Islet of Langerhans (tissue), 1 donor: Measurements from ENCODE around the gene MPG.

ENCODE experiments used
- FAIRE-seq: peaks from one replicate; lab custom pipeline; 2011; peaks lifted over from hg19 to GRCh38; lab: Jason Lieb, UNC

MPG gene

DNA sequence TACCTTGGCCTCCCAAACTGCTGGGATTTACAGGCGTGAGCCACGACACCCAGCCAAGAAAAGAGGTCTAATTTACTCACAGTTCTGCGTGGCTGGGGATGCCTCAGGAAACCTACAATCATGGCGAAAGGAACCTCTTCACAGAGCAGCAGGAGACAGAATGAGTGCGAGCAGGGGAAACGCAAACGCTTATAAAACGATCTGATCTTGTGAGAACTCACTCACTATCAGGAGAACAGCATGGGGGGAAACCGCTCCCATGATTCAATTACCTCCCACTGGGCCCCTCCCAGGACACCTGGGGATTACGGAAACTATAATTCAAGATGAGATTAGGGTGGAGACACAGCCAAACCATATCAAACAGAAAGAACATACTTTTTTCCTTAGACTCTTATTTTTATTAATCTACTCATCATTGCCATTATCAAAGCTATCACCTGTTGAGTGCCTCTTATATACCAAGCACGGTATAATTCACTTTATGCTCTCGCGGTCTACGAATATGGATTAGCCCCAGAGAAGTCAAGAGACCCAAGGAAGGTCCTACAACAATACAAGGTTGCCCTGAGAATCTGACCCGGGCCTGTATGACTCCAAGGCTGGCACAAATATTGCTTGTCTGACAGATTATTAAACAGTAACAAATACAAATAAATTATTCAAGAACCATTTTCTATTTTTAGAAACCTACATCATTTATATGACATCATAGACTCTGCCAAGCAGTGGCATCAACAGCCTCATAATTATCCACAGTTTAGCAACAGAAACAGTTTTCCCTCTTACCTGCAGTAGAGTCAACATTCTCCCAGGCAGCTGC, 27.0 kb upstream of the MPG start:
- no peak for FAIRE-seq

DNA sequence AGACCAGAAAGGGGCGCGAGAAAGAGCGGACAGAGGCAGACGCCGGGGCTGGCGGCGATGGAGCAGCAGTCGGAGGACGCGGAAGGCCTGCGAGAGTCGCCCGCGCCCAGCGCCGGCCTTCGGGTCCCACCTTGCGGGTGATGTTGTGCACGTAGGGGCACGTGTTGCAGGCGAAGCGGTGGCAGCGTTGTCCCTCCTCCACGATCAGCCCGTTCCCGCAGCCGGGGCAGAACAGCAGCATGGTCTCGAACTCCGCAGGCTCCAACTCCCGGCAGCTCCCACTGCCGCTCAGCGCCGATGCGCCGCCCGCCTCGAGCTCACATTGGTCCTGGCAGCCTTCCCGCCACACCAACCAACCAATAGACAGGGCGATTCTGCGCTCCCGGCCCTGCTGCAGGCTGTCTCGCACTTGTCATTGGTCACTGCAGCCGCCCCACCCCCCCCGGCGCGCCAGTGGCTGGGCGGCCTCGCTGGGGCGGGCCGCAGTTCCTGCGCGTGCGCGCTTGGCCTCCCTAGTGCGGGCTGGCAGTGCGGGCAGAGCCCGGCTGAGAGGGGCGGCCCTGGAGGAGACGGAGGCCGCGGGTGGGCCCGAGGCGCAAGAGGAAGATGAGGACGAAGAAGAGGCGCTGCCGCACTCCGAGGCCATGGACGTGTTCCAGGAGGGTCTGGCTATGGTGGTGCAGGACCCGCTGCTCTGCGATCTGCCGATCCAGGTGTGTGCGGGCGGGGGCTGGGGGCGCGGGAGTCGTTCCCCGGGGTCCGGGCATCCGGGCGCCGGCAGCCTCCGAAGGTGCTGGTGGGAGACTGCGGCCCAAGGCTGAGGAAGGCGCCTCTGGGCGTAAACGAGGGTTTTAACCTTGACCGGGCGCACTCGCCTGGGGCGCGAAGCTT, 24.4 kb upstream of the MPG start, which contains the start of the genes POLR3K and SNRNP25:
POLR3K (minus strand) TSS at position 263 of the 891 bp plus-strand sequence; CDS start at position 241, 22 bp downstream.
SNRNP25 (plus strand) TSS at position 483 of the 891 bp plus-strand sequence; CDS start at position 672, 189 bp downstream.
- no peak for FAIRE-seq

DNA sequence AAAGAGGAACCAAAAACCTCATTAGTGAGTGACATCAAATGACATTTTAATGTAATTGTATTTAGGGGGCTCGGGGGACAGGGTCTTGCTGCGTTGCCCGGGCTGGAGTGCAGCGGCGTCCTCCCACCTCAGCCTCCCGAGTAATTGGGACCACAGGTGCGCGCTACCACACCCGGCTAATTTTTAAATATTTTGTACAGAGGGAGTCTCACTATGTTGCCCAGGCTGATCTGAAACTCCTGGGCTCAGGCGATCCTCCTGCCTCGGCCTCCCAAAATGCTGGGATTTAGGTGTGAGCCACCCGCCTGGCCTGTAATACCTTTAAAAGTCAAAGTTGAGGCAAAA, 23.8 kb upstream of the MPG start:
- FAIRE-seq: no peak

DNA sequence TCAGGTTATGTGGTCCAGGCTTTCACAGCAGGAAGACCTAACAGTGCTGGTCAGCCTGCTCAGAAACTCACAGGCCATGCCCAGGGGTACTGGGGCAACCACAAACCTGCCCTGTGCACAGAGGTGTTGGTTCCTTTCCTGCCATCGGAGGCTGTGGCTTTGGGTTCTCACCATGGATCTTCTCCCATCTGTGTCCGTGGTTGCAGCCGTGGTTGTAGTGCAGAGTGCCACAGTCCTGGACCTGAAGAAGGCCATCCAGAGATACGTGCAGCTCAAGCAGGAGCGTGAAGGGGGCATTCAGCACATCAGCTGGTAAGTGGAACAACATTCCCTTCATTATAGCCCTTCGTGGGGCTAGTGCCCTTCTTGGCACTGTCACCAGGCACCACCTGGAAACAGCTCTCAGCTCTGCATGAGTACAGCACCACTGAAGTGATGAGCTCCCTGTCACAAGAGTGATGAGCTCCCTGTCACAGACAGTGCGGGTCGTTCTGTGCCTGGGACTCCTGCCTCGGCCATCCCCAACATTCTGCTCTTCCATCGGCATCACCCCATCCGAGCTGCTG, 22.4 kb upstream of the MPG start:
- FAIRE-seq: no peak

DNA sequence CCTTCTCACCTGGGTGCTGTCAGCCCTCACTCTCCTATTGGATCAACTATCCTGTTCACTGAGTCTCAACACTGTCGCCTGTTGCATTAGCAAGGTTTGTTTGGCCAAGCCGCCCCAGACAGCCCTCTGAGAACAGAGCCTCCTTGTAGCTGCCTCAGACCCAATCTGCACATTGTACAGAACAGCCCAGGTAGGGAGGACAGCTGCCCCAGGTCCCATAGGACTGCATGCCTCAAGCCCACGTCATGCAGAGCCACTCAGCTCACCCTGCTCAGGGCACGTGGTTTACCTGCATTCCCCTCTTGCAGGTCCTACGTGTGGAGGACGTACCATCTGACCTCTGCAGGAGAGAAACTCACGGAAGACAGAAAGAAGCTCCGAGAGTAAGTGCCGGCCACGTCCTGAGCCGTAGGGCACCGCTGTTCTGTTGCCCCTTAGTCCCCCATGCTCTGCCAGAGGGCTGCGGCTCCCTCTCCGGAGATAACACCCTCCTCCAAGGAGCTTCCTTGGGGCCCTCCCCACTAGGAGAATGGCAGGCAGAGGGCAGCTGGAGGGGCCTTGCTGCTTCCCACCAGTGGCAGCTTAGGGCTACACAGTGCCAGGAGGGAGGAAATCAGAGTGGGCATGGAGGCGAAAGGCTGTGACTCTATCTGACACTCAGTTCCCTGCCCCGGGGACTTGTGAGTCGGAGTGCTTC, 21.6 kb upstream of the MPG start:
- no peak for FAIRE-seq

DNA sequence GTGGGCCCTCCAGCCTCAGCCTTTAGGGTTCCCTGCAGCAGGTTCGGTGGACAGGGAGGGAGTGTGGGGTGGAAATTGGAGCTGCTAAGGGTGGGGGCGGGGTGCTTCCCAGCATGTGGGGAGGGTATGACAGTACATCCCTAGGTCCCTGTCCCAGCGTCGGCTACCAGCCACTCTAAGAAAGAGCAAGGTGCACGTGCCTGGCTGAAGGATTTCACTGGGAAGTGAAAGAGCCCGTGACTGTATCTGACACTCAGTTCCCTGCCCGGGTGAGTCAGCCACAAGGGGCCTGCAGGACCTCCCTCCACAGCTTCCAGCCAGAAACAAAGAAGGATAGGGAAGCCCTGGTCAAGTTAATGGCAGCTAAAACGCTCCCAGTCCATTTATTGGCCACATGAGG, 20.3 kb upstream of the MPG start:
- no peak for FAIRE-seq

DNA sequence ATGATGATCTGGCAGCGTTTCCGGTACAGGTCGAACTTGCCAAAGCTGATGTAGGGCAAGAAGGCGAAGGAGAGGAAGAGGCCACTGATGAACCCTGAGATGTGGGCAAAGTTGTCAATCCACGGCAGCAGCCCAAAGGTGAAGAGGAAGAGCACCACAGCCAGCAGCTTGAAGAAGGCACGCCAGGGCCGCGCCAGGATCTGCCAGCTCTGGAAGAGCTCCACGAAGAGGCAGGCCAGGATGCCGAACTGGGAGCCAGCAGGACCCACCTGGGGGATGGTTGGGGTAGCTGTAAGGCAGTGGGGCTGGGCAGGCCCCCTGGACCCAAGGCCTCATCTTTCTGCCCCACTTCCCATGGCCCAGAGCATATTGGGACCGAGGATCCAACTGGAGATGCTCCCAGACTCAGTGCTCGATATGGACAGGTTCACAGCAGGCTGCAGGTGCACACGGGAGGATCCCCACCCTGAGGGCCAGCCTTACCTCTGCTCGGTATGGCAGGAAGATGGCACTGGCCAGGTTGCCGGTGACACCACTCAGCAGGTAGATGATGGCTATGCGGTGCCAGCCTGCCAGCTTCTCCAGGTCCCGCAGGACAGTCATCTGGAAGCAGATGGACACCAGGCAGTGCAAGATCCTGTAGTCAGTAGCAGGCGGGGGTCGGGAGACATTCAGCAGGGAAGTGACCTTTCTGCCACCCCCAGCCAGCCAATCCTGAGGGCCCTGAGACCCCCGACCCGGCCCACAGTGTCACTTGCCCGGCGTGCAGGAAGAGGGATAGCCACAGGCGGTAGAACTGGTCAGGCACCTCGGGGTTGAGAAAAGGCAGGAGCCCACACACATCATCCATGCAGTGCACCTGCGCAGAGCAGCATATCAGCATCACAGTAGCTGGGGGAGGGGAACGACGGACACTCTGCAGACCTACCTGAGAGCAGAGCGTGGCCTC, 19.3 kb upstream of the MPG start:
- FAIRE-seq: no peak

DNA sequence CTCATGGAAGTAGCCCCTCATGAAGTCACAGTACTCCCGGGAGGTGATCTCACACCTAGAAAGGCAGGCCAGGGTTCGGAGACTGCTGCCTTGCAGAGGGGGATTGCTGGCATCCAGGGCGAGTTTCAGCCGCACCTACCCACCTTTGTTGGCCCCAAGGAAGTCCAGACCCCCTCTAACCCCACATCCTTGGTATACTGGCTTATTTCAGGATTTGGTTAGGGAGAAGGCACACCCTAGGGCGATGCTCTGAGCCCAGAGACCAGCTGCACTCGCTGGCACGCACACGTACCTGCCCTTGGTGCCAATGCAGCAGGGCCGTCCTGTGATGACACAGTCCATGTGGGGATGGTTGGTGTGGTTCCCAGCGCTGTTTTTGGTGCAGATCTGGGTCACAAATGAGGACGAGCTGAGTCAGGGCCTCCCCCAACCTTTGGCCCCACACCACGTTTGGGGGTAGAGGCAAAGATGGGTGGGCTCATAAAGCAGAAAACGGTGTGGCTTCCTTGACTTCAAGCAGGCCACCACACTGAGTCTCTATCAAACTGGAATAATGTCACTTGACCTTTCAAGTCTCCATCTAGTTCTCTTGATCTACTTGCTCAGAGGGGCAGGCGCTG, 18.5 kb upstream of the MPG start:
- no peak for FAIRE-seq

DNA sequence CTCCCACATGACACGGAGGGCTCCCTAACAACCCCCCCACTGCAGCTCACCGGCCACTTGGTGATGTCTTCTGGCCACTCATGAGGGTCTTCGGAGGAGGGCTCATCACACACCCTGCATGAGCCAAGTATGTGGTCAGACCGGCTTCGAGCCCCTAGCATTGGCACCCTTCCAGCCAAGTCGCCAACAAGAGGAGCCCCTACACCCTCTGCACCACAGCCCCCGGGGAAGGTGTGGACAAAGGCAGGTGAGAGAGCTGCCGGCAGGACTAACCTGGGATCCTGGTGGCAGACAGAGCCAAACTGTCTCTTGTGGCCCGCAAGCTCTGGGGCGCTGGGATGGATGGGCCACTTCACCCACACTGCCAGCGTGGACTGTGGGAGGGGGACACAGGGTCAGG, 17.9 kb upstream of the MPG start:
- FAIRE-seq: no peak

DNA sequence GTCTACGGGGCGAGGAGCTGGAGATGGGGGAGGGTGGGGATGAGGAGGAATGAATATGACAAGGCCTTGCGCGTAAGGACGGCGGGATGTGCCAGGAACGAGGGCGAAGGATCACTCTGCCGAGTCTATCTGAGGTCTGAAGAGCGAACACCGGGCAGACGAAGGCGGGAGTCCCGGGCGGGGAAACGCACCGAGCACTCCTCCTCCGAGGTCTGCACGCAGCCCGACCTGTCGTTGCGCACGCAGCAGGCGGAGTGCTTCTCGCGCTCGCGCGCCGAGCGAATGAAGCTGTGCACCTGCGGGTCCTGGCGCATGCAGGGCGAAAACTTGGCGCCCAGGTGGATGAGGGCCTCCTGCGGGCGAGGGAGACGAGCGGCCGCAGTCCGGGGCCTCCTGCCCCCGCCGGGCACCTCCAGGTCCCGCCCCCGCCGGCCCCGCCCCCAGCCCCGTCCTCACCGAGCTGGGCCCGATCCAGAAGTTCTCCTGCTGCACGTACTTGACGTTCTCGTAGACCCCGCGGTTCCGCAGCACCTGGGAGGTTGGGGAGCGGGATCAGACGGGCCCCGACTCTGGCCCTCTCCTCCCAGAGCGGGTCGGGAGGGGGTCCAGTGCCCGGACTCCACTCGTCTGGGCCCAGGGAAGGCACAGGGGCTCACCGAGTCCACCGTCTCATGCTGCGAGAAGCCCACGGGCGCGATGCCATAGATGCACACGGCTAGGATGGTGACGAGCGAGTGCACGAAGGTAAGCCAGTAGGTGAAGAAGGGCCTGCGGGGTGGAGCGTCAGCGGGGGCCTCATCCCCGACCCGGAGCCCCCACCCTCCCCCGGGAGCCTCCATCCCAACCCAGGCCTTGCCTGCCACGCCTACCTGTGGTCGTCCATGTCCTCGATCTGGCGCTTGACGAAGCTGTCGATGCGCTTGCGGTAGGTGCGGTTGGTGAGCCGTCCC, 16.8 kb upstream of the MPG start:
- FAIRE-seq: no peak

DNA sequence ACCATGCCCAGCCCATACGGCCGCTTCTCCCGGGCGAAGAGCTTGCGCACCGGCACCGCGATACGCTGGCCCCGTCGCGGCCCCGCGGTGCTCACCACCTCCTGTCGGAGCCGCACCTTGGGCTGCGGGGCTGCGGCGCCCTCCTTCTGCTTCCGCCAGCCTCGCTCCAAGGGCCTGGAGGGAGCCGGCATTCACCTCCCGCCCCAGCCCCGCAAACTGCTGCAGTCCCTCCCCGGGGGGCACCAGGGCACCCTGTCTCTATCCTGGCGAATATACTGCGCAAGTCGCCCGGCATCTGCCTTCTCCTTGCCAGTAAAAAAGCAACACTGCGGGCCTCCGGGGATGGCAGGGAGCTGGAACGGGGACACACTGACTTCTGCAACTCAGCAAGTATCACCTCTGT, 16.1 kb upstream of the MPG start:
- no peak for FAIRE-seq

DNA sequence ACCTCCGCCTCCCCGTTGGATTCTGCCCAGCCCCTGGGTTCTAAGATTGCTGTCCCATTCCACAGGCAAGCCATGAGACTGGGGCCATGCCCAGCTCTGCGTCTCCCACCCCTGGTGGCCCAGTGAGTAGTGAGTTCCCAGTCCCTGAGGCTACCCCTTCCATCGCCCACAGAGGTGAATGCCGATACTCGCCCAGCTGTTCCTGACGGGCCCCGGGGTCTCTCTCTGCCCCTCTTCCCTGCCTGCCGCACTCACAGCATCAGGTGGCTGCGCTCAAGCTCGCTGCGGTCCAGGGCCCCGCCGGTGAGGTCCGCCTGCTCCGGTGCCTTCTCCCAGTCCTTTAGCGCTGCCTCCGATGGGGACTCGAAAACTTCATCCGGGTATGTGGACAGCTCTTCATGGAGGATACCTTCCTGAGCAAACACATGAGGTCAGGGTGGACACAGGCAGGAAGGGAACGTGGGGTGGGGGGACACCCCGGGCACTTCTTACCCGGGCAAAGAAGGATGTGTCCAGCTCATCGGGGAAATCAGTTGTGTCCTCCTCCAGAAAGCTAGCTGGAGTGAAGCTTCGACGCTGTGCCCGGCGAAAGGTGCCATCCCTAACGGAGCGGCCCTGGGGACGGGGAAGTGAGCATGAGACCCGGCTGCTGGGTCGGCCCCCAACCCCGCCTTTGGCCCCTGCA, 15.6 kb upstream of the MPG start:
- FAIRE-seq: no peak

DNA sequence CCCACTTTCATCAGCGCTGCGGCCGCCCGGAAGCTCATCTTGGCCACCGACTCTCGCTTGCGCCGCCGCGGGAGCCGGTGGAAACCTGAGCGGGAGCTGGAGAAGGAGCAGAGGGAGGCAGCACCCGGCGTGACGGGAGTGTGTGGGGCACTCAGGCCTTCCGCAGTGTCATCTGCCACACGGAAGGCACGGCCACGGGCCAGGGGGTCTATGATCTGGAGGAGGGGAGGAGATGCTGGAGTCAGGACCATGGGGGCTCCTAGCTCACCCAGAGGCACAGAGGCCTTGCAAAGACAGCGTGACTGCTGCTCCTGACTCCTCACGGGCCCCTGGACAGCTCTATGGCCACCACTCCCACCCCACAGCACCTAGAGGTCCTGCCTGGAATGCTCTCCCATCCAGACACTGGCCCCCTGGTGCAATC, 15.0 kb upstream of the MPG start:
- FAIRE-seq: no peak

DNA sequence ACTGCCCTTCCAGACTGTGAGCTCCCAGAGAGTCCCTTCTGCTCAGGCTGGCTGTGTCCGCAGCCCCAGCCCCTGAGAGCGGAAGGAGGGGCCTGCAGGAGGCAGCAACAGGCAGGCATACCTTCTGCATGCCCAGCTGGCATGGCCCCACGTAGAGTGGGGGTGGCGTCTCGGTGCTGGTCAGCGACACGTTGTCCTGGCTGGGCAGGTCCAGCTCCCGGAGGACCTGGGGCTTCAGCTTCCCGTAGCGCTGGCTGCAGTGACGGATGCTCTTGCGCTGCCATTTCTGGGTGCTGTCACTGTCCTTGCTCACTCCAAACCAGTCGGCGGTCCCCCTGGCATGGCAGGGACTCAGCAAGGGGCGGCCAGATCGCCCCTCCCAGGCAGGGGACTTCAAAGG, 14.6 kb upstream of the MPG start:
- no peak for FAIRE-seq

DNA sequence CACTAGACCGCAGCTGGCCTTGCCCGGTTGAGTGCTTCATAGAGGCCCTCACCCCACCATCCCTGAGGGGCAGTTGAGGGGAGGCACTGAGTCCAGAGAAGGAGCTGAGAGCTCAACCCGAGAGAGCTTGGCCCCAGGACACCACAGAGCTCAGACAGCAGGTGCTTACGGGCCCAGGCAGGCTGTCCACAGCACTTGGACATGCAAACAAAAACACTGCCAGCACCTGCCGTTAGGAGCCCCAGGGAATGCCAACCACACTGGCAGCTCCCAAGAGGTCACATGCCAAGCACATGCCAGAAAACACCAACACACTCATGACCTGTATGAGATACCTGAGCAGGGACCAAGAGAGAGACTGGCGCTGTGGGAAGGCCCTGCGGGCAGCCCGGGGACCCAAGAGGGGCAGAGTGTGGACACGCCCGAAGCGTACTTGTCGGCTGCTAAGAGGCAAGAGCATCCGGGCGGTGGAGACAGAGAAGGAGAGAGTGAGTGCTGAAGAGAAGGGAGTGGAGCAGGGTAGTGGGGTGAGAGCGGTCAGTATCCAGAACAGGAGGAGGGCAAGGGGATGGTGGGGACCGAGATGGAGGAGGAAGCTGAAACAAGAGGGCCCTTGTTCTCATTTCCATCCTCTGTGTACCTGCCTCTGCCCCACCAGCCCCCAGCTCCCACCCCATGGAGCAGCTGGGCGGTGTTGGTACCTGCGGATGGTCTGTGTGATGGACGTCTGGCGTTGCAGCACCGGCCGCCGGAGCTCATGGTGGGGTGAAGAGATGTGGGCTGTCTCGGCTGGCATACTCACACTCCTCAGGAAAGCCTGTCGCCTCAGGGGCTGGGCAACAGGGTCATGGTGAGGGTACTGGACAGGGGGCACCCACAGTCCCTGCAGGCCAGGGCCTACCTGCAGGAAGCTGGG, 13.8 kb upstream of the MPG start:
- FAIRE-seq: no peak

DNA sequence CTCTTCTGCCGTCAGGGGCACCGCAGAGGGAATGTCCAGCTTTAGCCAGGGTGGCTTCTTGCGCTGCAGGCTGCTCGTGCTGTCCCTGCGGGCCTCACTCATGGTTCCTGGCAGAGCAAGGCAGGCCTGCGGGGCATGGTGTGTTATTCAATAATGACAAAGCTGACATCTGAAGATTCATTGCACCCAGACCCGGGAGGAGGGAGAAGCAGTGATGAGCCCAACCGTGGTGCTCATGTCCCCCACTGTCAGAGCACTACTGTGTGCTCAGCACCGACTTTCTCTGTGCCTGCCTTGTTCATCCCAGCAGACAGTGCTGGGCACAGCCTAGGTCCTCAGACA, 13.1 kb upstream of the MPG start:
- FAIRE-seq: no peak

DNA sequence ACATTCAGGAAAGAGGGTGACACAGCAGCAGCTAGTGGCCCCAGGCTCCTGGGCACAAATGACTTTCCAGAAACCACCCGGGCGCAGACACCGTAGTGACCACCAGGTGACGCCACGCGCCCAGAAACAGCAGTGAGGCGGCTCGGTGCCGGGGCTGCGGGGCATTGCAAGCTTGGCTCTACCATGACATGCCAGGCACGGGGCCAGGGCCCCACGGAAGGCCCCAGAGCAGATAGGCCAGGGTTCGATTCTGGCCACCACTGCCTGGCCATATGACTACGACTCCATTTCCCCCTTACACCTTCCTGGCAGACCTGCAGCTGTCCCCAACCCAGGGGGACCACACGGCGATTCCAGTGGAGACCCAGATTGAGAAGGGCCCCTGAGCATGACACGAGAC, 12.3 kb upstream of the MPG start:
- no peak for FAIRE-seq
